Vagina (tissue), 2 donors: ENCODE measurements around the gene ADAMTS6.

Experiments used
- CTCF ChIP-seq, 3 experiments: fragments of 450-650 bp in 2 of 3; fragments of 200-600 bp in 1 of 3; sonication (generic) in 1 of 3; IDR thresholded peaks; one replicate each; pipeline ENCODE4 v1.5.1; 2017 to 2019; ENCODE audit warnings: antibody characterized with exemption in 3 of 3, mild to moderate bottlenecking in 2 of 3, moderate library complexity in 2 of 3
- POLR2AphosphoS5 ChIP-seq, 2 donors: sonication (generic); formaldehyde crosslinking; IDR thresholded peaks; one replicate each; pipeline ENCODE4 v1.9.0; 2017; ENCODE audit warnings: antibody characterized with exemption in 2 of 2, mild to moderate bottlenecking in 2 of 2, low read depth in 1 of 2; ENCODE audit not compliant: insufficient read depth in 1 of 2

GRCh38 chr5:65271906-65272305 is 209.8 kb downstream of the ADAMTS6 start:
- TF ChIP-seq CTCF (IDR thresholded peaks at IDR 0.05) (no peak), POLR2AphosphoS5 (IDR thresholded peaks at IDR 0.05; ENCODE audit: insufficient read depth in 1 of 2, low read depth in 1 of 2) (no peak)
